ENCODE measurements around the gene ERP44. TPM values are rescaled to one million over a fixed set of nuclear protein-coding genes. Genes with fewer than 3 reads are reported as not detected.

ERP44 gene
- total RNA-seq, 1 experiment from 2014 or later, result 20.9 TPM

- Histone ChIP-seq H4K20me1 (ENCODE audit: insufficient read depth, low read depth, low read length) (no peaks in the 10 kb centered on the region), H3K9ac (ENCODE audit: low read length) (no peak overlapping the region), H2AFZ (ENCODE audit: low read length) (no peak overlapping the region), H3K27me3 (ENCODE audit: low read length) (no peaks in the 10 kb centered on the region), H3K9me3 (ENCODE audit: low read length) (no peaks in the 10 kb centered on the region), H3K4me1 (ENCODE audit: low read length) (no peaks in the 10 kb centered on the region), H3K9me2 (replicated peaks; ENCODE audit: insufficient read depth, low read length) (no peaks in the 10 kb centered on the region), H3K4me3 (ENCODE audit: low read length) (no peak overlapping the region), H3K4me2 (ENCODE audit: low read depth, low read length, poor library complexity, severe bottlenecking) (no peak overlapping the region), H3K36me3 (ENCODE audit: insufficient read depth, low read length) (peaks cover 44% of the 10 kb centered on the region), H3K27ac (ENCODE audit: low read length) (no peak overlapping the region), H3K79me2 (ENCODE audit: low read length) (peaks cover 63% of the 10 kb centered on the region)
- DNase-seq, result no peak
Observed at GRCh38 chr9:100111235-100111634, 12.4 kb upstream of the ERP44 start.

- Histone ChIP-seq H3K36me3 (ENCODE audit: insufficient read depth, low read length) (peaks cover 50% of the 10 kb centered on the region), H3K27ac (ENCODE audit: low read length) (no peak overlapping the region), H4K20me1 (ENCODE audit: insufficient read depth, low read depth, low read length) (no peaks in the 10 kb centered on the region), H2AFZ (ENCODE audit: low read length) (no peak overlapping the region), H3K9me2 (replicated peaks; ENCODE audit: insufficient read depth, low read length) (no peaks in the 10 kb centered on the region), H3K4me2 (ENCODE audit: low read depth, low read length, poor library complexity, severe bottlenecking) (no peak overlapping the region), H3K4me1 (ENCODE audit: low read length) (no peaks in the 10 kb centered on the region), H3K79me2 (ENCODE audit: low read length) (peaks cover 48% of the 10 kb centered on the region), H3K9me3 (ENCODE audit: low read length) (no peaks in the 10 kb centered on the region), H3K27me3 (ENCODE audit: low read length) (no peaks in the 10 kb centered on the region), H3K4me3 (ENCODE audit: low read length) (no peak overlapping the region), H3K9ac (ENCODE audit: low read length) (no peak overlapping the region)
- no peak for DNase-seq
Observed at GRCh38 chr9:100108559-100108958, 9.8 kb upstream of the ERP44 start.

GRCh38 chr9:100106616-100107015, 7.8 kb upstream of the ERP44 start:
- DNase-seq, result no peak
- Histone ChIP-seq H3K4me1 (ENCODE audit: low read length) (no peaks in the 10 kb centered on the region), H3K36me3 (ENCODE audit: insufficient read depth, low read length) (peaks cover 45% of the 10 kb centered on the region), H3K9me3 (ENCODE audit: low read length) (no peaks in the 10 kb centered on the region), H3K27me3 (ENCODE audit: low read length) (no peaks in the 10 kb centered on the region), H3K79me2 (ENCODE audit: low read length) (peaks cover 39% of the 10 kb centered on the region), H4K20me1 (ENCODE audit: insufficient read depth, low read depth, low read length) (no peaks in the 10 kb centered on the region), H3K9ac (ENCODE audit: low read length) (no peak overlapping the region), H3K4me2 (ENCODE audit: low read depth, low read length, poor library complexity, severe bottlenecking) (no peak overlapping the region), H3K27ac (ENCODE audit: low read length) (no peak overlapping the region), H2AFZ (ENCODE audit: low read length) (no peak overlapping the region), H3K9me2 (replicated peaks; ENCODE audit: insufficient read depth, low read length) (no peaks in the 10 kb centered on the region), H3K4me3 (ENCODE audit: low read length) (no peak overlapping the region)

- no peak overlapping the region for H3K9ac ChIP-seq (ENCODE audit: low read length)
- no peak overlapping the region for H3K27ac ChIP-seq (ENCODE audit: low read length)
- DNase-seq, result no peak
- no peaks in the 10 kb centered on the region for H3K9me3 ChIP-seq (ENCODE audit: low read length)
- peaks cover 39% of the 10 kb centered on the region for H3K79me2 ChIP-seq (ENCODE audit: low read length)
- no peak overlapping the region for H2AFZ ChIP-seq (ENCODE audit: low read length)
- H3K4me1 ChIP-seq (ENCODE audit: low read length), result no peaks in the 10 kb centered on the region
- H4K20me1 ChIP-seq (ENCODE audit: insufficient read depth, low read depth, low read length), result no peaks in the 10 kb centered on the region
- no peaks in the 10 kb centered on the region for H3K27me3 ChIP-seq (ENCODE audit: low read length)
- no peak overlapping the region for H3K4me2 ChIP-seq (ENCODE audit: low read depth, low read length, poor library complexity, severe bottlenecking)
- no peaks in the 10 kb centered on the region for H3K9me2 ChIP-seq (replicated peaks; ENCODE audit: insufficient read depth, low read length)
- H3K36me3 ChIP-seq (ENCODE audit: insufficient read depth, low read length), result peaks cover 51% of the 10 kb centered on the region
- H3K4me3 ChIP-seq (ENCODE audit: low read length), result no peak overlapping the region
Observed at GRCh38 chr9:100105861-100106260, 7.1 kb upstream of the ERP44 start.

GRCh38 chr9:100104314-100104713, 5.5 kb upstream of the ERP44 start:
- H3K4me1 ChIP-seq (ENCODE audit: low read length), result peaks cover 5% of the 10 kb centered on the region
- H3K9ac ChIP-seq (ENCODE audit: low read length), result no peak overlapping the region
- H3K9me3 ChIP-seq (ENCODE audit: low read length), result no peaks in the 10 kb centered on the region
- H3K9me2 ChIP-seq (replicated peaks; ENCODE audit: insufficient read depth, low read length), result no peaks in the 10 kb centered on the region
- DNase-seq, result no peak
- H3K27me3 ChIP-seq (ENCODE audit: low read length), result no peaks in the 10 kb centered on the region
- H3K27ac ChIP-seq (ENCODE audit: low read length), result no peak overlapping the region
- H3K4me2 ChIP-seq (ENCODE audit: low read depth, low read length, poor library complexity, severe bottlenecking), result no peak overlapping the region
- H2AFZ ChIP-seq (ENCODE audit: low read length), result no peak overlapping the region
- peaks cover 43% of the 10 kb centered on the region for H3K36me3 ChIP-seq (ENCODE audit: insufficient read depth, low read length)
- H3K79me2 ChIP-seq (ENCODE audit: low read length), result peaks cover 37% of the 10 kb centered on the region
- no peaks in the 10 kb centered on the region for H4K20me1 ChIP-seq (ENCODE audit: insufficient read depth, low read depth, low read length)
- H3K4me3 ChIP-seq (ENCODE audit: low read length), result no peak overlapping the region

- H3K27ac ChIP-seq (ENCODE audit: low read length), result no peak overlapping the region
- H3K36me3 ChIP-seq (ENCODE audit: insufficient read depth, low read length), result peaks cover 31% of the 10 kb centered on the region
- H3K9me2 ChIP-seq (replicated peaks; ENCODE audit: insufficient read depth, low read length), result no peaks in the 10 kb centered on the region
- peaks cover 49% of the 10 kb centered on the region for H3K79me2 ChIP-seq (ENCODE audit: low read length)
- H3K9me3 ChIP-seq (ENCODE audit: low read length), result no peaks in the 10 kb centered on the region
- H2AFZ ChIP-seq (ENCODE audit: low read length), result no peak overlapping the region
- no peak overlapping the region for H3K4me2 ChIP-seq (ENCODE audit: low read depth, low read length, poor library complexity, severe bottlenecking)
- H3K4me3 ChIP-seq (ENCODE audit: low read length), result no peak overlapping the region
- no peak for DNase-seq
- peaks cover 20% of the 10 kb centered on the region; the same call in 1 of the 2 replicates for H4K20me1 ChIP-seq (ENCODE audit: insufficient read depth, low read depth, low read length)
- H3K9ac ChIP-seq (ENCODE audit: low read length), result no peak overlapping the region
- H3K27me3 ChIP-seq (ENCODE audit: low read length), result no peaks in the 10 kb centered on the region
- peaks cover 20% of the 10 kb centered on the region for H3K4me1 ChIP-seq (ENCODE audit: low read length)
Observed at GRCh38 chr9:100101608-100102007, 2.8 kb upstream of the ERP44 start.

GRCh38 chr9:100100146-100100667, 1.4 kb upstream of the ERP44 start:
- Histone ChIP-seq H3K4me3 (ENCODE audit: low read length) (peak overlapping the region; percentile 93), H2AFZ (ENCODE audit: low read length) (peak overlapping the region; percentile 79), H3K79me2 (ENCODE audit: low read length) (peaks cover 59% of the 10 kb centered on the region), H3K27me3 (ENCODE audit: low read length) (no peaks in the 10 kb centered on the region), H3K36me3 (ENCODE audit: insufficient read depth, low read length) (peaks cover 19% of the 10 kb centered on the region), H4K20me1 (ENCODE audit: insufficient read depth, low read depth, low read length) (peaks cover 29% of the 10 kb centered on the region), H3K9me3 (ENCODE audit: low read length) (no peaks in the 10 kb centered on the region), H3K9me2 (replicated peaks; ENCODE audit: insufficient read depth, low read length) (no peaks in the 10 kb centered on the region), H3K4me1 (ENCODE audit: low read length) (peaks cover 31% of the 10 kb centered on the region), H3K9ac (ENCODE audit: low read length) (peak overlapping the region; percentile 80), H3K27ac (ENCODE audit: low read length) (peak overlapping the region; percentile 56; the same call in 1 of the 2 replicates), H3K4me2 (ENCODE audit: low read depth, low read length, poor library complexity, severe bottlenecking) (peak overlapping the region; percentile 99)
- peak; percentile 50 for DNase-seq

- H3K9me3 ChIP-seq (ENCODE audit: low read length), result no peaks in the 10 kb centered on the region
- H3K27ac ChIP-seq (ENCODE audit: low read length), result peak overlapping the region; percentile 56; the same call in 1 of the 2 replicates
- H3K4me2 ChIP-seq (ENCODE audit: low read depth, low read length, poor library complexity, severe bottlenecking), result peak overlapping the region; percentile 99
- H3K36me3 ChIP-seq (ENCODE audit: insufficient read depth, low read length), result peaks cover 15% of the 10 kb centered on the region
- peak overlapping the region; percentile 93 for H3K4me3 ChIP-seq (ENCODE audit: low read length)
- peak overlapping the region; percentile 79 for H2AFZ ChIP-seq (ENCODE audit: low read length)
- peak overlapping the region; percentile 80 for H3K9ac ChIP-seq (ENCODE audit: low read length)
- no peaks in the 10 kb centered on the region for H3K27me3 ChIP-seq (ENCODE audit: low read length)
- peak; percentile 52 for DNase-seq
- H3K79me2 ChIP-seq (ENCODE audit: low read length), result peaks cover 64% of the 10 kb centered on the region
- no peaks in the 10 kb centered on the region for H3K9me2 ChIP-seq (replicated peaks; ENCODE audit: insufficient read depth, low read length)
- H4K20me1 ChIP-seq (ENCODE audit: insufficient read depth, low read depth, low read length), result peaks cover 31% of the 10 kb centered on the region
- peaks cover 33% of the 10 kb centered on the region for H3K4me1 ChIP-seq (ENCODE audit: low read length)
Observed at GRCh38 chr9:100099722-100100042, 882 bp upstream of the ERP44 start.
